H1 (cell line): ENCODE results near the gene SSR1. TPM values are rescaled to one million over a fixed set of nuclear protein-coding genes. Genes with fewer than 3 reads are reported as not detected.

Source experiments
- CTCF ChIA-PET: fragments of 300-600 bp; sonication (Branson Sonifier 250); formaldehyde crosslinking; loops from one replicate; lab custom pipeline; 2021; ENCODE audit not compliant: partially characterized antibody; lab: Charles Lee
- POLR2A ChIA-PET: fragments of 300-600 bp; sonication (Branson Sonifier 250); formaldehyde crosslinking; loops from one replicate; lab custom pipeline; 2021; ENCODE audit warnings: inconsistent platforms; ENCODE audit not compliant: partially characterized antibody; lab: Charles Lee
- DNase-seq, 2 experiments: peaks; one replicate each; pipeline versions ENCODE4 v3.0.0 to v3.0.0-alpha.2; 2010 to 2022; ENCODE audit warnings: low spot score in 2 of 2, low read depth in 1 of 2, mixed read lengths in 1 of 2
- FAIRE-seq: peaks from 2 replicates; lab custom pipeline; 2011; peaks lifted over from hg19 to GRCh38; lab: Jason Lieb, UNC
- H2AFZ ChIP-seq: 2 replicates; pipeline ENCODE4 v1.8.1; 2012; ENCODE audit warnings: low read length, inconsistent platforms
- H2AK5ac ChIP-seq: 2 replicates; pipeline ENCODE4 v1.6.1; 2013; ENCODE audit warnings: low read depth, low read length
- H2BK120ac ChIP-seq: replicated peaks from 2 replicates; pipeline ENCODE3; 2013; ENCODE audit warnings: low read depth, low read length, inconsistent platforms
- H2BK12ac ChIP-seq: 2 replicates; pipeline ENCODE4 v1.6.1; 2013; ENCODE audit warnings: low read depth, low read length
- H2BK15ac ChIP-seq: 2 replicates; pipeline ENCODE4 v1.6.1; 2013; ENCODE audit warnings: low read length
- H2BK20ac ChIP-seq: 2 replicates; pipeline ENCODE4 v1.6.1; 2013; ENCODE audit warnings: low read length
- H2BK5ac ChIP-seq: 2 replicates; pipeline ENCODE4 v1.6.1; 2013; ENCODE audit warnings: low read depth, low read length
- H3K14ac ChIP-seq: 2 replicates; pipeline ENCODE4 v1.6.1; 2013; ENCODE audit warnings: inconsistent platforms; ENCODE audit not compliant: insufficient read length
- H3K18ac ChIP-seq: 2 replicates; pipeline ENCODE4 v1.6.1; 2013; ENCODE audit warnings: low read length; ENCODE audit errors: extremely low read depth
- H3K23ac ChIP-seq: 2 replicates; pipeline ENCODE4 v1.6.1; 2013; ENCODE audit warnings: inconsistent platforms; ENCODE audit not compliant: insufficient read length
- H3K23me2 ChIP-seq: 2 replicates; pipeline ENCODE4 v1.6.1; 2013; ENCODE audit warnings: low read depth, low read length
- H3K27ac ChIP-seq: 2 replicates; pipeline ENCODE4 v1.6.1; 2011; ENCODE audit warnings: low read depth, low read length, inconsistent platforms
- H3K27me3 ChIP-seq, 4 experiments: replicated peaks in 1 of 4; 1 replicate in 1 of 4; 2 replicates in 3 of 4; pipeline versions ENCODE4 v1.6.1 to v1.8.1; 2011 to 2013; ENCODE audit warnings: low read length in 3 of 4, mild to moderate bottlenecking in 3 of 4, inconsistent platforms in 2 of 4, mixed read lengths in 2 of 4, moderate library complexity in 1 of 4; ENCODE audit not compliant: control insufficient read depth in 3 of 4, insufficient read depth in 3 of 4; ENCODE audit errors: extremely low read depth in 1 of 4
- H3K36me3 ChIP-seq, 4 experiments: 2 replicates each; pipeline versions ENCODE4 v1.6.1 to v1.8.1; 2011 to 2013; ENCODE audit warnings: mild to moderate bottlenecking in 4 of 4, low read length in 3 of 4, moderate library complexity in 2 of 4, control low read depth in 1 of 4, inconsistent platforms in 1 of 4; ENCODE audit not compliant: insufficient read depth in 4 of 4, control insufficient read depth in 2 of 4
- H3K4ac ChIP-seq: replicated peaks from 2 replicates; pipeline ENCODE3; 2013; ENCODE audit warnings: low read length, low read depth, mixed read lengths, inconsistent platforms; ENCODE audit not compliant: insufficient read length
- H3K4me1 ChIP-seq, 4 experiments: replicated peaks in 1 of 4; 1 replicate in 1 of 4; 2 replicates in 3 of 4; pipeline versions ENCODE4 v1.6.1 to v1.8.1; 2011 to 2013; ENCODE audit warnings: low read length in 3 of 4, inconsistent platforms in 2 of 4, mixed read lengths in 1 of 4; ENCODE audit not compliant: insufficient read depth in 4 of 4, control insufficient read depth in 3 of 4
- H3K4me2 ChIP-seq, 2 experiments: 2 replicates each; pipeline versions ENCODE4 v1.6.1 to v1.8.1; 2011 to 2013; ENCODE audit warnings: low read depth in 2 of 2, low read length in 2 of 2, control low read depth in 1 of 2, inconsistent platforms in 1 of 2, mild to moderate bottlenecking in 1 of 2; ENCODE audit not compliant: insufficient read depth in 1 of 2
- H3K4me3 ChIP-seq, 4 experiments: fragments of 200-600, 300-600 bp in 1 of 4; sonication (generic), shearing (Covaris generic), sonication (Bioruptor Twin) in 1 of 4; 2 replicates each; pipeline versions ENCODE4 v1.5.1 to v1.8.1; 2011 to 2016; ENCODE audit warnings: low read length in 4 of 4, low read depth in 3 of 4, control low read depth in 2 of 4, inconsistent platforms in 2 of 4, mild to moderate bottlenecking in 2 of 4, mixed read lengths in 1 of 4, moderate library complexity in 1 of 4; ENCODE audit not compliant: insufficient read depth in 2 of 4; ENCODE audit errors: extremely low read depth in 1 of 4
- H3K56ac ChIP-seq: replicated peaks from 2 replicates; pipeline ENCODE3; 2013; ENCODE audit warnings: low read depth, mild to moderate bottlenecking, mixed read lengths, low read length, inconsistent platforms; ENCODE audit not compliant: insufficient read length
- H3K79me1 ChIP-seq: 2 replicates; pipeline ENCODE4 v1.6.1; 2013; ENCODE audit warnings: low read depth, low read length, control low read depth
- H3K79me2 ChIP-seq, 2 experiments: 2 replicates each; pipeline versions ENCODE4 v1.6.1 to v1.8.1; 2012 to 2013; ENCODE audit warnings: low read length in 2 of 2, mild to moderate bottlenecking in 2 of 2, inconsistent platforms in 1 of 2; ENCODE audit not compliant: insufficient read depth in 2 of 2, control insufficient read depth in 1 of 2
- H3K9ac ChIP-seq, 4 experiments: replicated peaks in 1 of 4; 1 replicate in 1 of 4; 2 replicates in 3 of 4; pipeline versions ENCODE4 v1.6.1 to v1.8.1; 2011 to 2013; ENCODE audit warnings: low read depth in 3 of 4, low read length in 3 of 4, control low read depth in 2 of 4, mild to moderate bottlenecking in 2 of 4, moderate library complexity in 2 of 4, inconsistent platforms in 1 of 4; ENCODE audit errors: extremely low read depth in 1 of 4
- H3K9me3 ChIP-seq, 2 experiments: 2 replicates each; pipeline versions ENCODE4 v1.6.1 to v1.8.1; 2012 to 2013; ENCODE audit warnings: mild to moderate bottlenecking in 2 of 2, moderate library complexity in 2 of 2, control low read depth in 1 of 2, inconsistent platforms in 1 of 2, low read depth in 1 of 2, low read length in 1 of 2, mixed read lengths in 1 of 2; ENCODE audit not compliant: insufficient read depth in 2 of 2
- H4K20me1 ChIP-seq, 2 experiments: replicated peaks in 1 of 2; 2 replicates each; pipeline versions ENCODE3 to v1.8.1; 2011 to 2013; ENCODE audit warnings: inconsistent platforms in 2 of 2, low read length in 2 of 2, mild to moderate bottlenecking in 1 of 2; ENCODE audit not compliant: insufficient read depth in 2 of 2, control insufficient read depth in 1 of 2
- H4K5ac ChIP-seq: 2 replicates; pipeline ENCODE4 v1.6.1; 2013; ENCODE audit warnings: low read length, low read depth, mixed read lengths, inconsistent platforms; ENCODE audit not compliant: insufficient read length
- H4K8ac ChIP-seq: 2 replicates; pipeline ENCODE4 v1.8.0; 2013; ENCODE audit warnings: mild to moderate bottlenecking, moderate library complexity, low read length, inconsistent platforms; ENCODE audit not compliant: insufficient read depth; ENCODE audit errors: extremely low read depth
- H4K91ac ChIP-seq: replicated peaks from 2 replicates; pipeline ENCODE3; 2013; ENCODE audit warnings: low read length, mixed read lengths, inconsistent platforms; ENCODE audit not compliant: insufficient read length
- ASH2L ChIP-seq: fragments of 200-600, 300-600 bp; sonication (generic); IDR thresholded peaks from one replicate; pipeline ENCODE4 v1.7.1; 2017; ENCODE audit warnings: low read length
- BACH1 ChIP-seq: IDR thresholded peaks from 2 replicates; pipeline ENCODE4 v1.6.1; 2012; ENCODE audit warnings: low read length, improper control_type of control experiment
- BCL11A ChIP-seq, 2 experiments: IDR thresholded peaks; one replicate each; pipeline ENCODE4 v1.6.1; 2011; ENCODE audit warnings: low read depth in 2 of 2, low read length in 2 of 2, mild to moderate bottlenecking in 2 of 2
- CHD2 ChIP-seq: IDR thresholded peaks from 2 replicates; pipeline ENCODE4 v1.6.1; 2012; ENCODE audit warnings: low read length, improper control_type of control experiment
- CTCF ChIP-seq, 3 experiments: IDR thresholded peaks; 1 replicate in 2 of 3; 2 replicates in 1 of 3; pipeline versions ENCODE4 v1.5.1 to v1.6.1; 2011; ENCODE audit warnings: low read length in 3 of 3, mild to moderate bottlenecking in 3 of 3, inconsistent platforms in 2 of 3, low read depth in 1 of 3, moderate library complexity in 1 of 3; ENCODE audit not compliant: insufficient read depth in 1 of 3; ENCODE audit errors: control extremely low read depth in 1 of 3
- EGR1 ChIP-seq: IDR thresholded peaks from 2 replicates; pipeline ENCODE4 v1.6.1; 2011; ENCODE audit warnings: low read depth, low read length, borderline replicate concordance
- GABPA ChIP-seq: IDR thresholded peaks from 2 replicates; pipeline ENCODE4 v1.6.1; 2011; ENCODE audit warnings: mild to moderate bottlenecking, low read length, moderate library complexity, borderline replicate concordance; ENCODE audit not compliant: insufficient read depth
- HDAC2 ChIP-seq, 2 experiments: fragments of 300-600 bp in 1 of 2; sonication (generic) in 1 of 2; IDR thresholded peaks; 2 replicates each; pipeline ENCODE4 v1.6.1; 2011 to 2012; ENCODE audit warnings: low read depth in 2 of 2, low read length in 2 of 2, mild to moderate bottlenecking in 2 of 2, moderate library complexity in 2 of 2, borderline replicate concordance in 1 of 2, inconsistent platforms in 1 of 2
- JUN ChIP-seq: IDR thresholded peaks from 2 replicates; pipeline ENCODE4 v1.6.1; 2011; ENCODE audit warnings: low read depth, mild to moderate bottlenecking, improper control_type of control experiment, low read length
- POLR2A ChIP-seq, 2 experiments: IDR thresholded peaks; 1 replicate in 1 of 2; 2 replicates in 1 of 2; pipeline ENCODE4 v1.6.1; 2011; ENCODE audit warnings: low read depth in 2 of 2, low read length in 2 of 2, mild to moderate bottlenecking in 2 of 2; ENCODE audit errors: control extremely low read depth in 1 of 2
- POLR2AphosphoS5 ChIP-seq: IDR thresholded peaks from 2 replicates; pipeline ENCODE4 v1.6.1; 2011; ENCODE audit warnings: low read depth, low read length
- POU5F1 ChIP-seq: IDR thresholded peaks from 2 replicates; pipeline ENCODE4 v1.6.1; 2011; ENCODE audit warnings: low read depth, mild to moderate bottlenecking, low read length, moderate library complexity
- RBBP5 ChIP-seq: IDR thresholded peaks from 2 replicates; pipeline ENCODE4 v1.7.1; 2012; ENCODE audit warnings: low read depth, mild to moderate bottlenecking, inconsistent platforms, low read length, moderate library complexity, borderline replicate concordance
- WGBS, 2 experiments: shearing (Covaris generic) in 1 of 2; methylation state at CpG; one replicate each; pipeline versions ENCODE4 v1.1.6 to v1.1.7; 2013 to 2015; ENCODE audit warnings: low lambda C conversion rate in 2 of 2, mixed read lengths in 2 of 2, inconsistent platforms in 1 of 2, low coverage in 1 of 2, missing lambda C conversion rate in 1 of 2; ENCODE audit not compliant: insufficient replicate concordance in 2 of 2, insufficient coverage in 1 of 2, insufficient read length in 1 of 2; ENCODE audit errors: extremely low coverage in 1 of 2, missing lambda C conversion rate in 1 of 2; 5-methylcytosine and 5-hydroxymethylcytosine counted together
- polyA plus RNA-seq, 7 experiments: library from polyadenylated mRNA; depleted of rRNA in 3 of 7; stranded (reverse) in 5 of 7; unstranded in 2 of 7; fragments of >200 nt in 5 of 7; fragments of 200-250 nt in 2 of 7; gene quantifications; 1 replicate in 5 of 7; 2 replicates in 1 of 7; 4 replicates in 1 of 7; pipeline versions ENCODE4 v1.2.1 to v1.2.3, GENCODE V29; 2011 to 2013; ENCODE audit warnings: missing spikeins in 2 of 7, mixed read lengths in 2 of 7
- total RNA-seq: library from RNA; stranded (reverse); fragmentation: NEBNext Ultra II Directional; extraction: Animal tissue kit (Norgen Biotek cat#: 25700); gene quantifications from 2 replicates; pipeline ENCODE4 v1.2.1, GENCODE V29; 2021

Gene SSR1
- total and polyA plus RNA-seq, 2 of the 8 experiments (the other 6 are each of a cell fraction or from before 2014, with no cell fraction given), result 26.6 to 117 TPM

GRCh38 chr6:7240351-7240750, 72.6 kb downstream of the SSR1 start:
- no peak overlapping the region for H2BK15ac ChIP-seq
- no peak overlapping the region for H3K4me3 ChIP-seq
- no peak overlapping the region for H3K9ac ChIP-seq
- no peak overlapping the region for H4K8ac ChIP-seq
- H4K20me1 ChIP-seq, result no peaks in the 10 kb centered on the region
- DNase-seq (no peak), FAIRE-seq (no peak)
- H3K36me3 ChIP-seq, result no peaks in the 10 kb centered on the region
- H3K56ac ChIP-seq, result no peak overlapping the region
- no peak overlapping the region for H3K27ac ChIP-seq
- no peaks in the 10 kb centered on the region for H3K27me3 ChIP-seq
- H3K4me2 ChIP-seq, result no peak overlapping the region
- no peaks in the 10 kb centered on the region for H3K23me2 ChIP-seq
- ChIA-PET CTCF (no interaction called here), POLR2A (no interaction called here)
- H2BK12ac ChIP-seq, result no peak overlapping the region
- no peak overlapping the region for H3K23ac ChIP-seq
- no peak overlapping the region for H4K5ac ChIP-seq
- H3K4me1 ChIP-seq, result peaks cover 9 to 23% (median 14%) of the 10 kb centered on the region in 4 experiments
- 90% methylated on average over 9 of the region's 9 CpGs; no CpG with 5 or more reads in 1 of the 2 experiments for WGBS, 2 experiments
- H3K79me2 ChIP-seq, result no peaks in the 10 kb centered on the region
- H2BK5ac ChIP-seq, result no peak overlapping the region
- no peak overlapping the region for H2BK20ac ChIP-seq
- no peak overlapping the region for H3K14ac ChIP-seq
- no peak overlapping the region for H2AFZ ChIP-seq
- H3K4ac ChIP-seq, result no peak overlapping the region
- no peak overlapping the region for H3K18ac ChIP-seq
- peaks cover 4% of the 10 kb centered on the region; the same call in 1 of the 2 replicates for H3K79me1 ChIP-seq
- no peak overlapping the region for H2AK5ac ChIP-seq
- no peaks in the 10 kb centered on the region for H3K9me3 ChIP-seq
- H2BK120ac ChIP-seq, result no peak overlapping the region
- H4K91ac ChIP-seq, result no peak overlapping the region
- TF ChIP-seq RBBP5 (no peak), JUN (no peak), CTCF (IDR thresholded peaks at IDR 0.05; ENCODE audit: control extremely low read depth in 1 of 3, insufficient read depth in 1 of 3, low read depth in 1 of 3, low read length in 3 of 3) (no peak), CHD2 (no peak), POLR2A (IDR thresholded peaks at IDR 0.05; ENCODE audit: control extremely low read depth in 1 of 2, low read depth in 2 of 2, low read length in 2 of 2) (no peak), EGR1 (no peak), ASH2L (no peak), BACH1 (no peak), GABPA (no peak), HDAC2 (IDR thresholded peaks at IDR 0.05; ENCODE audit: borderline replicate concordance in 1 of 2, low read depth in 2 of 2, low read length in 2 of 2) (no peak), BCL11A (IDR thresholded peaks at IDR 0.05; ENCODE audit: low read depth in 2 of 2, low read length in 2 of 2) (no peak), POU5F1 (no peak), POLR2AphosphoS5 (no peak)
